CD4-positive, alpha-beta T cell treated with Interleukin-15 for 1 hour (primary cell): Measurements from ENCODE around the gene DGUOK.

Source experiments
- DNase-seq: peaks from one replicate; pipeline ENCODE4 v3.0.0-alpha.2; 2020

The DGUOK gene

GRCh38 chr2:73981081-73982001 is 54.7 kb downstream of the DGUOK start:
- no peak for DNase-seq

- DNase-seq, result no peak
These were observed 55.5 kb downstream of the DGUOK start for GRCh38 chr2:73982140-73982617.

- no peak for DNase-seq
These were observed 56.9 kb downstream of the DGUOK start for GRCh38 chr2:73983322-73984202.

GRCh38 chr2:73984203-73984921 is 57.7 kb downstream of the DGUOK start, which contains the start of gene TET3:
TET3 (plus strand) TSS chr2:73984910; CDS start chr2:73986404, 1,494 bp downstream.
- peak; percentile 81 for DNase-seq

GRCh38 chr2:73984922-73985307 is 58.2 kb downstream of the DGUOK start:
- DNase-seq, result no peak

GRCh38 chr2:73985308-73986084 is 58.8 kb downstream of the DGUOK start:
- DNase-seq, result peak; percentile 80

- no peak for DNase-seq
These were observed 59.5 kb downstream of the DGUOK start for GRCh38 chr2:73986085-73986681.

GRCh38 chr2:73987109-73987947 is 60.6 kb downstream of the DGUOK start:
- DNase-seq, result peak; percentile 52

GRCh38 chr2:73987948-73988700 is 61.4 kb downstream of the DGUOK start:
- no peak for DNase-seq

GRCh38 chr2:73989972-73990371 is 63.3 kb downstream of the DGUOK start:
- no peak for DNase-seq

- no peak for DNase-seq
These were observed 63.9 kb downstream of the DGUOK start for GRCh38 chr2:73990531-73990930.

- DNase-seq, result no peak
These were observed 65.4 kb downstream of the DGUOK start for GRCh38 chr2:73992036-73992435.

GRCh38 chr2:73993376-73993775 is 66.7 kb downstream of the DGUOK start:
- no peak for DNase-seq

GRCh38 chr2:73993778-73994177 is 67.1 kb downstream of the DGUOK start:
- no peak for DNase-seq

GRCh38 chr2:73994178-73994831 is 67.6 kb downstream of the DGUOK start:
- no peak for DNase-seq

- no peak for DNase-seq
These were observed 69.1 kb downstream of the DGUOK start for GRCh38 chr2:73995810-73996209.

GRCh38 chr2:73997813-73998212 is 71.1 kb downstream of the DGUOK start:
- no peak for DNase-seq

- peak; percentile 59 for DNase-seq
These were observed 71.8 kb downstream of the DGUOK start for GRCh38 chr2:73998451-73998850.

- DNase-seq, result no peak
These were observed 72.3 kb downstream of the DGUOK start for GRCh38 chr2:73998933-73999332.
